Osteoblast (primary cell): ENCODE results near the gene DAPK1. TPM values are rescaled to one million over a fixed set of nuclear protein-coding genes. Genes with fewer than 3 reads are reported as not detected.

ENCODE experiments used
- DNase-seq: peaks from one replicate; pipeline ENCODE4 v3.0.0; 2011; ENCODE audit warnings: low spot score, mixed read lengths; ENCODE audit not compliant: insufficient read length; ENCODE audit errors: missing footprints
- H2AFZ ChIP-seq: 2 replicates; pipeline ENCODE4 v1.6.0; 2011; ENCODE audit warnings: mild to moderate bottlenecking, low read length
- H3K27ac ChIP-seq: 2 replicates; pipeline ENCODE4 v1.5.1; 2011; ENCODE audit warnings: mild to moderate bottlenecking, low read depth, low read length, moderate library complexity
- H3K27me3 ChIP-seq: 2 replicates; pipeline ENCODE4 v1.6.0; 2012; ENCODE audit warnings: mild to moderate bottlenecking, control low read depth, inconsistent platforms, low read length, moderate library complexity; ENCODE audit not compliant: insufficient read depth
- H3K36me3 ChIP-seq: 2 replicates; pipeline ENCODE4 v1.5.1; 2011; ENCODE audit warnings: mild to moderate bottlenecking, low read length, control low read depth, moderate library complexity; ENCODE audit not compliant: insufficient read depth
- H3K4me1 ChIP-seq: 2 replicates; pipeline ENCODE4 v1.5.1; 2011; ENCODE audit warnings: mild to moderate bottlenecking, low read length, control low read depth, moderate library complexity; ENCODE audit not compliant: insufficient read depth
- H3K4me2 ChIP-seq: 2 replicates; pipeline ENCODE4 v1.6.0; 2011; ENCODE audit warnings: mild to moderate bottlenecking, low read length; ENCODE audit not compliant: insufficient read depth
- H3K4me3 ChIP-seq: fragments of 200-600 bp; sonication (generic); 3 replicates; pipeline ENCODE4 v1.5.1; 2012; ENCODE audit warnings: mild to moderate bottlenecking, low read length, inconsistent platforms; ENCODE audit not compliant: insufficient read depth
- H3K79me2 ChIP-seq: 2 replicates; pipeline ENCODE4 v1.6.0; 2012; ENCODE audit warnings: mild to moderate bottlenecking, low read length, control low read depth, inconsistent platforms; ENCODE audit not compliant: insufficient read depth
- H3K9me3 ChIP-seq: 2 replicates; pipeline ENCODE4 v1.5.1; 2011; ENCODE audit warnings: low read depth, low read length, control low read depth
- H4K20me1 ChIP-seq: 2 replicates; pipeline ENCODE4 v1.6.0; 2012; ENCODE audit warnings: mild to moderate bottlenecking, low read length, control low read depth; ENCODE audit not compliant: insufficient read depth
- total RNA-seq: library from RNA; depleted of rRNA; stranded (reverse); fragments of >200 nt; gene quantifications from 2 replicates; pipeline ENCODE4 v1.2.3, GENCODE V29; 2012
- TF ChIP-seq, protein P1 (sequence below): IDR thresholded peaks from 2 replicates; pipeline ENCODE4 v1.5.1; 2011; ENCODE audit warnings: mild to moderate bottlenecking, low read depth, low read length, moderate library complexity; ENCODE audit errors: extremely low read depth

The DAPK1 gene
- total RNA-seq, 1 donor: 55.4 TPM

- Histone ChIP-seq H3K36me3 (no peaks in the 10 kb centered on the region), H3K4me1 (no peaks in the 10 kb centered on the region), H3K4me2 (no peak overlapping the region), H3K27ac (no peak overlapping the region), H3K79me2 (no peaks in the 10 kb centered on the region), H3K4me3 (no peak overlapping the region), H3K27me3 (no peaks in the 10 kb centered on the region), H2AFZ (no peak overlapping the region), H3K9me3 (no peaks in the 10 kb centered on the region), H4K20me1 (no peaks in the 10 kb centered on the region)
- TF ChIP-seq, protein P1, sequence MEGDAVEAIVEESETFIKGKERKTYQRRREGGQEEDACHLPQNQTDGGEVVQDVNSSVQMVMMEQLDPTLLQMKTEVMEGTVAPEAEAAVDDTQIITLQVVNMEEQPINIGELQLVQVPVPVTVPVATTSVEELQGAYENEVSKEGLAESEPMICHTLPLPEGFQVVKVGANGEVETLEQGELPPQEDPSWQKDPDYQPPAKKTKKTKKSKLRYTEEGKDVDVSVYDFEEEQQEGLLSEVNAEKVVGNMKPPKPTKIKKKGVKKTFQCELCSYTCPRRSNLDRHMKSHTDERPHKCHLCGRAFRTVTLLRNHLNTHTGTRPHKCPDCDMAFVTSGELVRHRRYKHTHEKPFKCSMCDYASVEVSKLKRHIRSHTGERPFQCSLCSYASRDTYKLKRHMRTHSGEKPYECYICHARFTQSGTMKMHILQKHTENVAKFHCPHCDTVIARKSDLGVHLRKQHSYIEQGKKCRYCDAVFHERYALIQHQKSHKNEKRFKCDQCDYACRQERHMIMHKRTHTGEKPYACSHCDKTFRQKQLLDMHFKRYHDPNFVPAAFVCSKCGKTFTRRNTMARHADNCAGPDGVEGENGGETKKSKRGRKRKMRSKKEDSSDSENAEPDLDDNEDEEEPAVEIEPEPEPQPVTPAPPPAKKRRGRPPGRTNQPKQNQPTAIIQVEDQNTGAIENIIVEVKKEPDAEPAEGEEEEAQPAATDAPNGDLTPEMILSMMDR: no peak
- no peak for DNase-seq
Observed at GRCh38 chr9:87534036-87534435, 36.4 kb downstream of the DAPK1 start.

GRCh38 chr9:87534957-87535356 lies 37.3 kb downstream of the DAPK1 start:
- H3K27me3 ChIP-seq: no peaks in the 10 kb centered on the region
- no peaks in the 10 kb centered on the region for H3K79me2 ChIP-seq
- TF ChIP-seq, protein P1: no peak

DNA sequence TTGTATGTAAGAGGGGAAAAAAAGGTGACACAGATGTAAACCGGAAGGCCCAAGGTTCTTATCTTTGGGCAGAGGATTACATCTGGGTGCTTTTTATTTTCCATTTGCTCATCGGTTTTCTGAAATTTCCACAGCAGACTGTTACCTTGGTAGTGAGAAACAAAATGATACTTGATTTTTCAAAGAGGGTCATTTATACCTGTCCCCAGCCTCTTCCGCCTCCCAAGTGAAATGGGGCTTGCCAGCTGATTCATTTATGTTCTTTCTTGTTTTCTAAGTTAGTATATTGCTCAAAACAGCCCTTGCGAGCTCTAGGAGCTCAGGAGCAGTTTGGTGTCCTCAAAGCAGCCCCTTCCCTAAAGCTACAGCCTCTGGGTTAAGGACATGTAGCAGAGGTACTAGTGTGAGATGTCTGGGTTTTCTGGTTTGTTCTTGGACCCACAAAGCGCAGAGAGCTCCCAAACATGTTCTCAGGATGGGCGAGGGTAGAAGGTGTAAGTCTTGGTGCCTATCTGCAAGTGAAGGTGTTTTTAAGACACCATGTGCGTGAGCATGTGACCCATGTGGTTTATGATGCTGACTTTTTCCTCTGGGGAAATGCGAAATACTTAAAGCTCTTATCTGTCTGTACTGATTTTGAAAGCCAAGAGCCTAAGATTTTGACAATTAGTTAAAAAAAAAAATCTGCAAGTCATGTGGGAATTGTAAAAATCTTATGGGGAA lies 38.3 kb downstream of the DAPK1 start:
- Histone ChIP-seq H3K36me3 (no peaks in the 10 kb centered on the region), H3K9me3 (no peaks in the 10 kb centered on the region), H3K79me2 (no peaks in the 10 kb centered on the region), H3K27ac (no peak overlapping the region), H3K4me2 (no peak overlapping the region), H3K27me3 (no peaks in the 10 kb centered on the region), H3K4me3 (no peak overlapping the region), H4K20me1 (no peaks in the 10 kb centered on the region), H2AFZ (no peak overlapping the region), H3K4me1 (no peaks in the 10 kb centered on the region)
- DNase-seq: no peak
- TF ChIP-seq, protein P1: no peak

More at GRCh38 chr9:87534957-87535356, 37.3 kb downstream of the DAPK1 start:
- H4K20me1 ChIP-seq: no peaks in the 10 kb centered on the region
- DNase-seq: no peak
- no peak overlapping the region for H3K27ac ChIP-seq
- no peaks in the 10 kb centered on the region for H3K36me3 ChIP-seq
- no peak overlapping the region for H3K4me3 ChIP-seq
- no peaks in the 10 kb centered on the region for H3K4me1 ChIP-seq
- no peak overlapping the region for H2AFZ ChIP-seq
- no peak overlapping the region for H3K4me2 ChIP-seq
- no peaks in the 10 kb centered on the region for H3K9me3 ChIP-seq

GRCh38 chr9:87537625-87538024 lies 40.0 kb downstream of the DAPK1 start:
- no peak overlapping the region for H3K4me3 ChIP-seq
- H3K4me1 ChIP-seq: no peaks in the 10 kb centered on the region
- TF ChIP-seq, protein P1: no peak
- no peaks in the 10 kb centered on the region for H3K9me3 ChIP-seq
- no peak overlapping the region for H2AFZ ChIP-seq
- H3K36me3 ChIP-seq: no peaks in the 10 kb centered on the region
- H3K4me2 ChIP-seq: no peak overlapping the region
- no peaks in the 10 kb centered on the region for H4K20me1 ChIP-seq
- no peak for DNase-seq
- no peaks in the 10 kb centered on the region for H3K27me3 ChIP-seq
- no peak overlapping the region for H3K27ac ChIP-seq
- no peaks in the 10 kb centered on the region for H3K79me2 ChIP-seq
